Osteocyte (in vitro differentiated cells): ENCODE data around the gene COMMD2. TPM values are rescaled to one million over a fixed set of nuclear protein-coding genes. Genes with fewer than 3 reads are reported as not detected.

Experiments
- DNase-seq: peaks from one replicate; pipeline ENCODE4 v3.0.0; 2021; ENCODE audit warnings: mixed read lengths; ENCODE audit not compliant: unreplicated experiment; ENCODE audit errors: extremely low spot score
- H3K27ac Mint-ChIP-seq: one replicate; pipeline ENCODE4 v1.8.0; 2021; ENCODE audit warnings: mild to moderate bottlenecking, mixed read lengths; ENCODE audit not compliant: unreplicated experiment
- H3K27me3 Mint-ChIP-seq: one replicate; pipeline ENCODE4 v1.8.0; 2021; ENCODE audit warnings: mixed read lengths; ENCODE audit not compliant: unreplicated experiment
- H3K36me3 Mint-ChIP-seq: one replicate; pipeline ENCODE4 v1.8.0; 2021; ENCODE audit warnings: mixed read lengths; ENCODE audit not compliant: unreplicated experiment
- H3K4me1 Mint-ChIP-seq: one replicate; pipeline ENCODE4 v1.8.0; 2021; ENCODE audit warnings: mixed read lengths; ENCODE audit not compliant: unreplicated experiment
- H3K4me3 Mint-ChIP-seq: one replicate; pipeline ENCODE4 v1.8.0; 2021; ENCODE audit warnings: mild to moderate bottlenecking, moderate library complexity, mixed read lengths; ENCODE audit not compliant: unreplicated experiment
- H3K9me3 Mint-ChIP-seq: one replicate; pipeline ENCODE4 v1.8.0; 2021; ENCODE audit warnings: mixed read lengths; ENCODE audit not compliant: unreplicated experiment
- CTCF ChIP-seq: fragments of 200-600 bp; sonication (generic); IDR thresholded peaks from 2 replicates; pipeline ENCODE4 v1.5.0; 2021; ENCODE audit warnings: antibody characterized with exemption, mild to moderate bottlenecking, moderate library complexity
- total RNA-seq: library from RNA; stranded (reverse); gene quantifications from 2 replicates; pipeline ENCODE4 v1.2.1, GENCODE V29; 2021

Gene COMMD2
- total RNA-seq, 1 donor from 2014 or later: 49.7 TPM

- H3K27ac Mint-ChIP-seq: no peak overlapping the region
- no peak for DNase-seq
- H3K27me3 Mint-ChIP-seq: no peaks in the 10 kb centered on the region
- no peak for TF ChIP-seq CTCF
- peaks cover 16% of the 10 kb centered on the region for H3K4me1 Mint-ChIP-seq
- H3K36me3 Mint-ChIP-seq: no peaks in the 10 kb centered on the region
- peaks cover 13% of the 10 kb centered on the region for H3K9me3 Mint-ChIP-seq
- no peak overlapping the region for H3K4me3 Mint-ChIP-seq
These were observed 50.3 kb downstream of the COMMD2 start for GRCh38 chr3:149701977-149702350.

- no peak overlapping the region for H3K27ac Mint-ChIP-seq
- no peaks in the 10 kb centered on the region for H3K27me3 Mint-ChIP-seq
- H3K36me3 Mint-ChIP-seq: no peaks in the 10 kb centered on the region
- H3K9me3 Mint-ChIP-seq: peaks cover 13% of the 10 kb centered on the region
- no peak overlapping the region for H3K4me3 Mint-ChIP-seq
- no peak for DNase-seq
- TF ChIP-seq CTCF: no peak
- H3K4me1 Mint-ChIP-seq: peaks cover 16% of the 10 kb centered on the region
These were observed 50.9 kb downstream of the COMMD2 start for GRCh38 chr3:149701206-149701976.

Other genes starting within 250 kb of the COMMD2 start
- gene WWTR1, start 94.5 kb downstream of the COMMD2 start, total RNA-seq: 116 and 120 TPM in 2 replicates
- not detected in 2 replicates for gene ANKUB1, start 40.1 kb upstream of the COMMD2 start, total RNA-seq
- 45.1 and 61.4 TPM in 2 replicates for gene RNF13, start 60.7 kb upstream of the COMMD2 start, total RNA-seq
- 429 and 447 TPM in 2 replicates for gene PFN2, start 218.4 kb upstream of the COMMD2 start, total RNA-seq